ENCODE results near the gene RACGAP1. TPM values are rescaled to one million over a fixed set of nuclear protein-coding genes. Genes with fewer than 3 reads are reported as not detected.

The RACGAP1 gene
- total and polyA plus RNA-seq, 12 donors, result 1.0 to 17.8 (median 3.9) TPM

- Histone ChIP-seq H3K27me3 (peaks cover 0 to 35% (median 17%) of the 10 kb centered on the region in 7 donors), H3K36me3 (no peaks in the 10 kb centered on the region), H3K27ac (no peak overlapping the region), H3K4me1 (peaks cover 0 to 20% (median 5%) of the 10 kb centered on the region in 9 donors), H3K9me3 (no peaks in the 10 kb centered on the region), H3K4me3 (no peak overlapping the region)
- 29 to 33% methylated on average over 15 of the region's 15 CpGs for WGBS, 2 donors
- TF ChIP-seq CTCF (IDR thresholded peaks at IDR 0.05), result peak; percentile 41 to 75 (median 63)
- DNase-seq (peak; percentile 67 to 69), ATAC-seq (peak; percentile 85 to 94 (median 90))
- intact Hi-C loops (cut with DNase I), result loop anchor here in 4 of 10 donors (1.0 to 5.0 kb wide), 4 partner anchors 53 to 83 kb away; partner anchors contain the start of genes ASIC1 (in 2 of the 4) and RACGAP1 (in 1 of the 4)
These were observed 51.0 kb downstream of the RACGAP1 start for GRCh38 chr12:49974231-49974675.

DNA sequence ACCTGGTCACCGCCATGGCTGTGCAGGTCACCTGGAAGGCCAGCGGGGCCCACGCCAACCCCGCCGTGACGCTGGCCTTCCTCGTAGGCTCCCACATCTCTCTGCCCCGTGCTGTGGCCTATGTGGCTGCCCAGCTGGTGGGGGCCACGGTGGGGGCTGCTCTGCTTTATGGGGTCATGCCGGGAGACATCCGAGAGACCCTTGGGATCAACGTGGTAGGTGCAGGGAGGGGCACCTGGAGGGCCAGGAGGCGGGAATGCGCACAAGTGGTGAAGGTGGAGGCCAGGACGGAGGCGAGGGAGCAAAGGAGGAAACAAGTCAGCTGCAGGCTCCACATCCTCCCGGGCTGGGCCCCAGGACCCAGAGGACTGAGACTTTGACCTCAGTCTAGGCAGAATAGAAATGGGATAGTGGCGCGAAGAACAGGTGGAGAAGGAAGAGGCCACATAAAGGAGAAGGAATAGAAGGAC lies 51.9 kb downstream of the RACGAP1 start:
- no peak for DNase-seq
- intact Hi-C loops (cut with DNase I), result loop anchor here in 2 of 10 donors (5.0 kb wide), 2 partner anchors 54 to 84 kb away; partner anchors contain the start of genes ASIC1 (in 1 of the 2) and RACGAP1 (in 1 of the 2)
- H3K36me3 ChIP-seq, result no peaks in the 10 kb centered on the region
- H3K27ac ChIP-seq, result no peak overlapping the region
- no peaks in the 10 kb centered on the region for H3K9me3 ChIP-seq
- peaks cover 0 to 20% (median 5%) of the 10 kb centered on the region in 9 donors for H3K4me1 ChIP-seq
- H3K27me3 ChIP-seq, result peaks cover 0 to 43% (median 26%) of the 10 kb centered on the region in 7 donors
- no peak for TF ChIP-seq CTCF (IDR thresholded peaks at IDR 0.05)
- no peak overlapping the region for H3K4me3 ChIP-seq
- 87 to 88% methylated on average over 19 of the region's 19 CpGs for WGBS, 2 donors
- ATAC-seq, result no peak

- 82 to 88% methylated on average over 18 of the region's 18 CpGs for WGBS, 2 donors
- no peaks in the 10 kb centered on the region for H3K9me3 ChIP-seq
- no peak within 1 kb of the TSS for H3K27ac ChIP-seq
- DNase-seq, result no peak
- intact Hi-C loops (cut with DNase I), result loop anchor here in 2 of 10 donors (5.0 kb wide), 2 partner anchors 54 to 84 kb away; partner anchors contain the start of genes ASIC1 (in 1 of the 2) and RACGAP1 (in 1 of the 2)
- TF ChIP-seq CTCF (IDR thresholded peaks at IDR 0.05), result no peak
- H3K27me3 ChIP-seq, result peaks cover 0 to 49% (median 30%) of the 10 kb centered on the region in 7 donors
- H3K4me1 ChIP-seq, result peaks cover 0 to 22% (median 6%) of the 10 kb centered on the region in 9 donors
- H3K36me3 ChIP-seq, result no peaks in the 10 kb centered on the region
- no peak for ATAC-seq
- no peak within 1 kb of the TSS for H3K4me3 ChIP-seq
These were observed 52.5 kb downstream of the RACGAP1 start, which contains the start of gene AQP6 for GRCh38 chr12:49972641-49973360. AQP6 (plus strand) TSS chr12:49972947; CDS start chr12:49973174, 227 bp downstream.

GRCh38 chr12:49972129-49972528 lies 53.2 kb downstream of the RACGAP1 start:
- DNase-seq (no peak), ATAC-seq (no peak)
- WGBS, 2 donors, result 69 to 75% methylated on average over 9 of the region's 9 CpGs
- H3K36me3 ChIP-seq, result no peaks in the 10 kb centered on the region
- no peaks in the 10 kb centered on the region for H3K9me3 ChIP-seq
- H3K27ac ChIP-seq, result no peak overlapping the region
- peaks cover 3 to 28% (median 13%) of the 10 kb centered on the region in 9 donors for H3K4me1 ChIP-seq
- H3K27me3 ChIP-seq, result peaks cover 0 to 55% (median 36%) of the 10 kb centered on the region in 7 donors
- H3K4me3 ChIP-seq, result no peak overlapping the region
- no peak for TF ChIP-seq CTCF (IDR thresholded peaks at IDR 0.05)
- intact Hi-C loops (cut with DNase I), result loop anchor here in 2 of 10 donors (5.0 kb wide), 2 partner anchors 55 to 85 kb away; partner anchors contain the start of genes ASIC1 (in 1 of the 2) and RACGAP1 (in 1 of the 2)
